Lung microvascular endothelial cell (primary cell): ENCODE results near the gene GTF2F2. TPM values are rescaled to one million over a fixed set of nuclear protein-coding genes. Genes with fewer than 3 reads are reported as not detected.

Source experiments
- DNase-seq, 2 donors: peaks; one replicate each; pipeline versions ENCODE4 v3.0.0 to v3.0.0-alpha.2; 2010; ENCODE audit warnings: low read depth in 2 of 2
- total RNA-seq: library from RNA; depleted of rRNA; stranded (reverse); fragments of >200 nt; gene quantifications from 2 replicates; pipeline ENCODE4 v1.2.1, GENCODE V29; 2014

Gene GTF2F2
- total RNA-seq: 13.9 and 14.5 TPM in 2 replicates

- DNase-seq: peak; percentile 91 to 93
Measured at GRCh38 chr13:45119991-45120864, at the start of gene GTF2F2. GTF2F2 (plus strand) TSS chr13:45120510; CDS start chr13:45120656, 146 bp downstream.

GRCh38 chr13:45073809-45074208 lies 46.5 kb upstream of the GTF2F2 start:
- DNase-seq: no peak

DNA sequence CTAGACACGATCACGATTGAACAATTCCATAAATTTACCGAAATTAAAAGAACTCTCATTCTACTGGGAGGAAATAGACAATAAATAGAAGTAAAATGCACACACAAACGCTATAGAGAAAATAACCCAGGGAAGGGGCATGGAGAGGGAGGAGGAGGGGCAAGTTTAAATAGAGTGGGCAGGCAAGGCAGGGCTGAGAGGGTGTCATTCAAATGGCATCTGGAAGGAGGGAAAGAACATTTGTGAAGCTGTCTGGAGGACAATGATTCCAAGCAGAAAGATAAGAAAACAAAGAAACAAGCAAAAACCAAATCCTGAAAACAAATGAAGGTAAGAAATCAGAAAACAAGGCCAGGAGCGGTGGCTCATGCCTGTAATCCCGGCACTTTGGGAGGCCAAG lies 45.6 kb upstream of the GTF2F2 start:
- no peak for DNase-seq

DNA sequence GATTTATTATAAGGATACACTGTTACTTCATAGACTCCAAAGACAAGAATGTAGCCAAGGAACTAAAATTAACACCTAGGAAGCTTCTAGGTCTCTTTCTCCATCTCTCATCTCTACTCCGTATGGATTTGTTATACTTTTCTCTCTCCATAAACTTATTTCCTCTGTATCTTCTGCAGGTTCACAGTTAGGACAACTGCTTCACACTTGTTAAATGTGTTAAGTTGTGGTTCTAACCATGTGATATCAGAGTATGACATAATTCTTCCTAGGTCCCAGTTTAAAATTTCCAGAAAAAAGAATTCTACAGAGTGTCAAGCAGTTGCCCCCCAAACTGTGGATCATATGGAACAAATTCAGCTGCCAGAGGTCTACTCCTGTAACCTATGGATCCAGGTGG lies 42.3 kb upstream of the GTF2F2 start:
- no peak for DNase-seq

- no peak for DNase-seq
Measured at GRCh38 chr13:45082964-45083363, 37.3 kb upstream of the GTF2F2 start.

DNA sequence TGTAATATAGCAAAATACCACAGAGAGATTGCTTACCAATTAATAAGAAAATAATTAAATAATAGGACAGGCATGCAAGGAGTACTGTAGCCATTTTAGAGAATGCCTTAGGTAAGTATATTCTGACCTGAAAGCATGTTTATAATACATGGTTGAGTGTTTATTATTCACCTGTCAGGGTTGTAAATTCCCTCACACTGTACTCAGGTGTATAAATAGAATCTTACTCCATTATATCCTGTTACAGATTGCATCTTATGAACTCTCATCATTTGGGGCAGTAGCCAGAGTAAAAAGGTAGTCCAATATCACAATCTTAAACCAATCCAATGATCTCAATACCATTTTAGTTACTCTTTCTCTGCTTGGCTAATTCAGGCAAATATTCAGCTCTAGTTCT lies 35.8 kb upstream of the GTF2F2 start:
- no peak for DNase-seq

- no peak for DNase-seq
Measured at GRCh38 chr13:45086484-45086883, 33.8 kb upstream of the GTF2F2 start.

DNA sequence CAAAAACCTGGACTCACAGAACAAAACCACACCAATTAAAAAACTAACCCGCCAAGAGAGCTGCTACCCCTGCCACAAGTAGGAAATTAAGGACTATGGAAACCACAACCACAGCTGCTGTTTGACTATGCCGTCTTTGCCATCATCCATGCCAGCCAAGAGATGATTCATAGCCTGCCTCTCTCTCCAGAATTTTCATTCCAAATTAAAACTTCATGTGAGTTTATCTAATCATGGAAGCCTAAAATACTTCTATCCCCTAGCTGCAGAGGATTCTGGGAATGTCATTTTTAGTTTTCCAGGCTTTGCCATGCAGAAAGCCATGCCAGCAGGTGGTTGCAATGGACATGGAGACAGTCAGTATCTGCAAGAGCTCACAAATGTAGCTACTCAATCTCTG lies 27.6 kb upstream of the GTF2F2 start:
- DNase-seq: no peak

DNA sequence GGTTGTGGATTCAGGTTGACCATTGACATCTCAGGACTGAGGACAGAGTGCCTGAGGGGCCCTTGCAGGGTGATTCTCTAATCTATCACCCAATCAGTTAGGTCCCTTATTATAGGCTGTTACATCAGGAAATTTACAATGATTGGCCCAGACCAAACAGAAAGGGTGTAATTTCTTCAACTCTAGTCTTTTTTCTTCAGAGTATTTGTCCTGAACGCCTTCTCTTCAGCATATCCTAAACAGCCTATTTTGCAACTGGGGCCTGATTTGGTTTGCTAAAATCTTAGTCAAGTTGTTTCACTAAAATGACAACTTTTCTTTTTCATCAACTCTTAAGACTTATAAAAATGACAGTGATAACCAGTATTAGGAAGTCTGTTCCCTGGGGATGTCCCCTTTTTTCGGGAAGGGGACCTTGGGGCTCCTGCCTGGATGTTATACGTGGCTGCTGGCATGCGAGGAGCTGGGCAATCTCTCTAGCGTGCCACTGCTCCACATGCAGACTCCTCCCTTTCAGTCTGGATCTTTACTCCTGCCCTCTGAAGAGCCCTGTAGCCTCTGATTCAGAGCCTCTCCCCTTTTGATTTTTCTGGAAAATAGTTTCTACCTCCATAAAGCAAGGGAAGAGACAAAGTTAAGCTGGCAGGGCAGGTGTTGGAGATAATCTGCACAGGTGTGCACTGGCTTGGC lies 19.6 kb upstream of the GTF2F2 start:
- no peak for DNase-seq

GRCh38 chr13:45101327-45102018 lies 18.8 kb upstream of the GTF2F2 start:
- no peak for DNase-seq

- DNase-seq: no peak
Measured at GRCh38 chr13:45102136-45102507, 18.2 kb upstream of the GTF2F2 start.

GRCh38 chr13:45103449-45103848 lies 16.9 kb upstream of the GTF2F2 start:
- DNase-seq: no peak

- DNase-seq: no peak
Measured at GRCh38 chr13:45104261-45104660, 16.0 kb upstream of the GTF2F2 start.

DNA sequence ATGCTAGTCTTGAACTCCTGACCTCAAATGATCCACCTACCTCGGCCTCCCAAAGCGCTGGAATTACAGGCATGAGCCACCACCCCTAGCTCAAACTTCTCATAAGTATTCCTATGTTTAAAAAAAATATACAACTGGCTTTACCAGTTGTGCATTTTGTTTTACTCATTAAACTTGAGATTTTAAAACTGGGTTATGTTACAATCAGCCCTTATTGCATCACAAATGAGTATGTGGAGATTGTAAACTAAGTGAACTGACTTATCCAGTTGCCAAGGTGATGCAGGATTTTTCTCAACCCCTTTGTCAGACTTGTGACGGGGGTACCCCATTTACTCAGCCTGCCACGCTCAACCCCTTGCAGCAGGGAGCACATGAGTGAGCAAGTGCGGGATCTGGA lies 14.4 kb upstream of the GTF2F2 start:
- DNase-seq: no peak

DNA sequence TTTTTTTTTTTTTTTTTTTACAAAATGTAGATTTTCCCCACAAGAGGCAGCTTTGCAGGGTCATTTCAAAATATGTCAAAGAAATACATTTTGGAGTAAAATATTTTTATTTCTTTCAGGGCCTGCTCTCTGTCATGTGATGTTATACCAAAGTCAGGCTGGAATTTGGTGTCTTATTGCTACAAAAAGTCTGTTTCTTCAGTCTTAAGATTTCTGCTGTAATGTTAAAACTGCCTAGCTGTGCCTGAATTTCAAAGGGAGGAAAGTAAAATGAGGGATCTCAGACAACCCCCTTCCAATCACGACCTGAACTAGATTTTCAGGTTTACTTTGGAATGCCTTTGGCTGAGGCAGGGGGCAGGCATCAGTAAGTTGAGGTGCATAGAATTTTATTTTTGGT lies 12.8 kb upstream of the GTF2F2 start:
- DNase-seq: no peak

- no peak for DNase-seq
Measured at GRCh38 chr13:45108716-45109101, 11.6 kb upstream of the GTF2F2 start.

GRCh38 chr13:45109102-45109720 lies 11.1 kb upstream of the GTF2F2 start:
- no peak for DNase-seq

- DNase-seq: no peak
Measured at GRCh38 chr13:45113233-45114224, 6.8 kb upstream of the GTF2F2 start.

DNA sequence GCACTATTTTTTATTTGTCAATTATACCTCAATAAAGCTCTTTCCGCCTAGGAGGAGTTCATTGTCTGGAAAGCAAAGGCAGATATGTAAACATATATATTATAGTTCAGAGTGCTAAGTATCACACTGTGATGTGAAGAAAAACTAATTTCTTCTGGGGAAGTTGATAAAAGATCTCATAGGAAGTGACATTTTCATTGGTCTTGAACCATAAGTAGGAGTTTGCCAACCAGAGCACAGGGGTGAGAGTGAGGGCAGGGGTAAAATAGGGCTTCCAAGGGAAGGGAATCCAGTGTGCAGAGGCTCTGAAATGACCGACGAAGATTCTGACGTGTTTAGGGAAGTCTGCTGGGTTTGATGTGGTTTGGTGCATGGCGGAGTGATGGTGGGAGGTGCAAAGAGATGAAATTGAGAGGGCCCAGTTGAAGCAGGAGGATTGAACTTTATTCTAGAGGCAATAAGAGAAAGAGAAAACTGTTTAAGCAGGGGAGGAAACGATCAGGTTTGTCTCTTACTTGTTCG lies 780 bp upstream of the GTF2F2 start:
- peak; percentile 35 to 36 for DNase-seq
